Activated T-helper 1 cell treated with anti-CD3 and anti-CD28 coated beads, Interleukin-12 subunit alpha, Interleukin-12 subunit beta, Interleukin-2, Interleukin-4 antibody, amounts not matched to agents 30 ng/mL and 10 ng/mL and 1 ng/mL, durations not matched to agents 14 hours and 24 hours and 36 hours (primary cell): ENCODE measurements around the gene TMEM178B. TPM values are rescaled to one million over a fixed set of nuclear protein-coding genes. Genes with fewer than 3 reads are reported as not detected.

Experiments
- DNase-seq: peaks from one replicate; pipeline ENCODE4 v3.0.0; 2021; ENCODE audit warnings: low spot score
- H3K27ac Mint-ChIP-seq: one replicate; pipeline ENCODE4 v1.8.0; 2021; ENCODE audit warnings: mild to moderate bottlenecking, mixed read lengths
- H3K27me3 Mint-ChIP-seq: one replicate; pipeline ENCODE4 v1.8.0; 2022; ENCODE audit warnings: mild to moderate bottlenecking, moderate library complexity, mixed read lengths; ENCODE audit not compliant: insufficient read depth
- H3K36me3 Mint-ChIP-seq: one replicate; pipeline ENCODE4 v1.8.0; 2021; ENCODE audit warnings: low read depth, mixed read lengths
- H3K4me1 Mint-ChIP-seq: one replicate; pipeline ENCODE4 v1.8.0; 2021; ENCODE audit warnings: low read depth, mixed read lengths
- H3K4me3 Mint-ChIP-seq: one replicate; pipeline ENCODE4 v1.8.0; 2021; ENCODE audit warnings: mild to moderate bottlenecking, moderate library complexity, mixed read lengths
- H3K9me3 Mint-ChIP-seq: one replicate; pipeline ENCODE4 v1.8.0; 2021; ENCODE audit warnings: mixed read lengths
- intact Hi-C: fragments of 100-400 bp; cut with micrococcal nuclease; formaldehyde crosslinking; loops from one replicate; pipeline ENCODE4 v1.15.1; 2024
- total RNA-seq: library from RNA; stranded (reverse); gene quantifications from 2 replicates; pipeline ENCODE4 v1.2.3, GENCODE V29; 2022

Gene TMEM178B
- total RNA-seq, 1 donor from 2014 or later = 2.5 TPM

DNA sequence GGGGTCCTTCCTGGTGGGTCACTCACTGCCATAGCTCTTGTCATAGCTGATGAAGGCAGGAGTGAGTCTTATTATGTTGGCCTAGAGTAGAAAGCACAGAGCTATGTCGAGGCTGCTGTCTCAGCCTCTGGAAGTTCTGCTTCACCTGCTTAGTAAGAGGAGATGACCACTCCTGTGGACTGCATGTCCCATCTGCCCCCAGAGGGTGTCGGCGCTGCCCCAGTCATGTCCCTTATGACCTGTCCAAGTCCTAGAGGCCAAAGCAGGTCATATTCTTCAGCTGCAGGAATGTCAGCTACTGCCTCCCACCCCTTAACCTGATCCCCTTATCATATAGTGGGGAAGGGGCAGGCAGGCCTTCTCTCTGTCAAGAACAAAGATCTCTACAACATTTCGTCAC lies 405.0 kb downstream of the TMEM178B start:
- peaks cover 19% of the 10 kb centered on the region for H3K27me3 Mint-ChIP-seq
- intact Hi-C loops = no loop called here

GRCh38 chr7:141480953-141481352 lies 407.1 kb downstream of the TMEM178B start:
- Mint-ChIP-seq H3K27me3 (peaks cover 11% of the 10 kb centered on the region), H3K4me1 (peaks cover 7% of the 10 kb centered on the region), H3K9me3 (no peaks in the 10 kb centered on the region), H3K4me3 (no peak overlapping the region), H3K27ac (no peak overlapping the region), H3K36me3 (no peaks in the 10 kb centered on the region)
- intact Hi-C loops = no loop called here
- no peak for DNase-seq

More for the DNA sequence above, 405.0 kb downstream of the TMEM178B start:
- Mint-ChIP-seq H3K9me3 (no peaks in the 10 kb centered on the region), H3K27ac (no peak overlapping the region), H3K36me3 (no peaks in the 10 kb centered on the region), H3K4me1 (peaks cover 7% of the 10 kb centered on the region), H3K4me3 (no peak overlapping the region)
- no peak for DNase-seq

DNA sequence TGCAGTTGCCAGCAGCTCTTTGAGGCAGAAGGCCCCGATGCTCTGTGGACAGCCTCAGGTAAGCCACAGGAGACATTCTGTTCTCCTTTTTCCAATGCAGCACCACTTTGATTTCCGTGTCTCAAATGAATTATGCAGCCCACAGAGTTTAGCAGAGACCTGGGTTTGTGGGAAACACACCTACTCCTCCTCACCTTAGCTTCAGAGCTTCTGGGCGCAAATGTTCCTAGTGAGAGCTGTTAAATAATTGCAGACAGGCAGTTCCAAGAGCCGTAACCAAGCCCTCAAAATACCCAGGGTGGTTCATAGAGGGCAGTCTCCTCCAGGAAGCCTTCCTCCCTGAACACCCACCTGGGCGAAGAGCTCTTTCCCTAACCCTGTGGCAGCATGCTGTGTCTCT lies 408.1 kb downstream of the TMEM178B start:
- Mint-ChIP-seq H3K9me3 (no peaks in the 10 kb centered on the region), H3K27ac (no peak overlapping the region), H3K4me1 (peaks cover 7% of the 10 kb centered on the region), H3K27me3 (peaks cover 13% of the 10 kb centered on the region), H3K36me3 (no peaks in the 10 kb centered on the region), H3K4me3 (no peak overlapping the region)
- no peak for DNase-seq
- intact Hi-C loops = no loop called here

DNA sequence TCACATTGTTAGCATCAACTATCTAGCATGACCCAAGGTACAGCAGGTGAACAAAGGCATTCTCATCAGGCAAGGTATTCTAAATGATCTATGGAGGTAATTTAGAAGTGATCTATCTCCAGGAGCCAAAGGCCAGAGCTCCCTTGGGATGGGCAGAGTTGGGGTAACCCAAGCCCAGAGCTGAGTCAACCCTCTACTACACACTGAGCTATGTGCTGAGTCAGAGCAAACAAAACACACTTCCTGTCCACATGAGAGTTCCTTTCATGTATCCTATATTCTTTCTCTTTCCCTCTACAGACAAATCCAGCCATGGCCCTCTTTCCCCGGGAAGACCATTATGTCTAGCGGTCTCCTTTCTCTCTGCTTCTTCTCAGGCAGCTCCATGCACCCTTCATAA lies 409.2 kb downstream of the TMEM178B start:
- H3K27ac Mint-ChIP-seq = no peak overlapping the region
- intact Hi-C loops = no loop called here
- no peaks in the 10 kb centered on the region for H3K36me3 Mint-ChIP-seq
- H3K4me3 Mint-ChIP-seq = no peak overlapping the region
- peaks cover 7% of the 10 kb centered on the region for H3K4me1 Mint-ChIP-seq
- no peak for DNase-seq
- H3K27me3 Mint-ChIP-seq = peaks cover 10% of the 10 kb centered on the region
- H3K9me3 Mint-ChIP-seq = no peaks in the 10 kb centered on the region

- intact Hi-C loops = no loop called here
- Mint-ChIP-seq H3K27me3 (peaks cover 10% of the 10 kb centered on the region), H3K4me1 (peaks cover 7% of the 10 kb centered on the region), H3K4me3 (no peak overlapping the region), H3K9me3 (no peaks in the 10 kb centered on the region), H3K36me3 (no peaks in the 10 kb centered on the region), H3K27ac (no peak overlapping the region)
- DNase-seq = no peak
Observed at GRCh38 chr7:141484907-141485306, 411.0 kb downstream of the TMEM178B start.

- no peak overlapping the region for H3K27ac Mint-ChIP-seq
- peaks cover 7% of the 10 kb centered on the region for H3K4me1 Mint-ChIP-seq
- H3K36me3 Mint-ChIP-seq = no peaks in the 10 kb centered on the region
- H3K4me3 Mint-ChIP-seq = no peak overlapping the region
- intact Hi-C loops = no loop called here
- peaks cover 6% of the 10 kb centered on the region for H3K27me3 Mint-ChIP-seq
- no peak for DNase-seq
- no peaks in the 10 kb centered on the region for H3K9me3 Mint-ChIP-seq
Observed at GRCh38 chr7:141486959-141487358, 413.1 kb downstream of the TMEM178B start.

GRCh38 chr7:141490474-141490873 lies 416.6 kb downstream of the TMEM178B start:
- Mint-ChIP-seq H3K27me3 (peaks cover 12% of the 10 kb centered on the region), H3K4me3 (no peak overlapping the region), H3K27ac (no peak overlapping the region), H3K9me3 (no peaks in the 10 kb centered on the region), H3K4me1 (no peaks in the 10 kb centered on the region), H3K36me3 (no peaks in the 10 kb centered on the region)
- DNase-seq = no peak
- intact Hi-C loops = no loop called here

DNA sequence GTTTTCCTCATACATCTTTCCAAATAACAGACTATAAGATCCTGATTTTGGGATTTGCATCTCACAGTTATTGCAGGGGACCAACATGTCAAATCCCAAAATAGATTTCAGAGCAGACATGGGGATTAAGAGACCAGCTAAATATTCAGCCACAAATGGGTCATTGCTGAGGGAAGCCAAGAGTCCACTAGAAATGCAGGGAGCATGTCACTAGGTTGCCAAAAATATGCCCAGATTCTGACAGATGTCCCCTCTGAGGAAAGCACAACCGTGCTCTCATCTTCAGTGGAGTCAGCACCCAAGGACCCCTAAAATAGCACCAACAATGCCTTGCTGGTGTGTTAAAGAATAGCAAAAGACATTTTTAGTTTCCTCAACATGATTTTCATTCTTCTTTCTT lies 421.2 kb downstream of the TMEM178B start:
- Mint-ChIP-seq H3K27ac (no peak overlapping the region), H3K4me3 (no peak overlapping the region), H3K36me3 (no peaks in the 10 kb centered on the region), H3K9me3 (no peaks in the 10 kb centered on the region), H3K4me1 (no peaks in the 10 kb centered on the region), H3K27me3 (peaks cover 20% of the 10 kb centered on the region)
- intact Hi-C loops = no loop called here
- no peak for DNase-seq

DNA sequence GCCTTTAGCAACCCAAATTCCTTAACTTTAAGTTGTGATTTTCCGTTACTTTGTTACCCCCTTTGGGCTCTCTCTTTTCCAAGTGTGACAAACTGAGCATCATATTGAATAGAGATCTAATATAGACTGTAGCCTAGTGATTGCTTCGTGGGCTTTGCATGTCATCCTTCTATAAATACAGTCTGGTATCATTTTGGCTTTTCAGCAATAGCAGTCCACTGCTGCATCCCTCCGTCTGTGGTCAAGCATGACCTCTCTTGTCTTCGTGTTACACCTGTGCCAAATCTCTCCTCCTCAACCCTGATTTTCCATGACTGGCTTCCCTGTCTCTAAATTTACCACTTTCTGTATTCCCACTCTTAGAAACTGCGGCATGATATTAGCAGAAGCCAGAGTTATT lies 423.5 kb downstream of the TMEM178B start:
- Mint-ChIP-seq H3K27ac (no peak overlapping the region), H3K9me3 (no peaks in the 10 kb centered on the region), H3K4me1 (no peaks in the 10 kb centered on the region), H3K4me3 (no peak overlapping the region), H3K36me3 (no peaks in the 10 kb centered on the region), H3K27me3 (peaks cover 34% of the 10 kb centered on the region)
- intact Hi-C loops = no loop called here
- no peak for DNase-seq

GRCh38 chr7:141500608-141501007 lies 426.7 kb downstream of the TMEM178B start:
- no peak for DNase-seq
- intact Hi-C loops = no loop called here
- Mint-ChIP-seq H3K27me3 (peaks cover 36% of the 10 kb centered on the region), H3K36me3 (no peaks in the 10 kb centered on the region), H3K9me3 (no peaks in the 10 kb centered on the region), H3K27ac (no peak overlapping the region), H3K4me3 (no peak overlapping the region), H3K4me1 (no peaks in the 10 kb centered on the region)

- Mint-ChIP-seq H3K27ac (no peak overlapping the region), H3K4me3 (no peak overlapping the region), H3K36me3 (no peaks in the 10 kb centered on the region), H3K27me3 (peaks cover 39% of the 10 kb centered on the region), H3K4me1 (no peaks in the 10 kb centered on the region), H3K9me3 (no peaks in the 10 kb centered on the region)
- intact Hi-C loops = no loop called here
- no peak for DNase-seq
Observed at GRCh38 chr7:141501451-141501850, 427.6 kb downstream of the TMEM178B start.

DNA sequence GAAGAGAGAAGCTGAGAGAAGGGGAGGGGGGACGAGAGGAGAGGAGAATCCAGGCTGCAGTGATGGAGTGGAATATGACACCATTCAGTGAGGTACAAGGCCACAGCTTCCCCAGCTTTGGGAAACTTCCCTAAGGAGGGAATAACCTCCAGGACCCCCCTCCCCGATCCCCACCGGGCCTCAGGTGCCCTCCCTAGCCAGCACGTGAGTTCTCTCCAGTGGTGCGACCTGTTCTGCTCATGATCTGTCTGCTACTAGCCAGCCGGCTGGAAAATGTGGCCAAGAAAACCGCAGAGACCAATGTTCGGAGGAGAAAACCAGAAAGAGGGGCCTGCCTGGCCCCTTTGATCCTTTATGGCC lies 437.4 kb downstream of the TMEM178B start:
- no peak overlapping the region for H3K4me3 Mint-ChIP-seq
- no peak for DNase-seq

GRCh38 chr7:141511676-141512396 lies 438.0 kb downstream of the TMEM178B start:
- intact Hi-C loops = no loop called here
- peaks cover 13% of the 10 kb centered on the region for H3K9me3 Mint-ChIP-seq
- peaks cover 9% of the 10 kb centered on the region for H3K4me1 Mint-ChIP-seq
- H3K27ac Mint-ChIP-seq = no peak overlapping the region
- peaks cover 10% of the 10 kb centered on the region for H3K36me3 Mint-ChIP-seq
- H3K4me3 Mint-ChIP-seq = peak overlapping the region; percentile 40
- DNase-seq = no peak
- peaks cover 47% of the 10 kb centered on the region for H3K27me3 Mint-ChIP-seq

More for the DNA sequence above, 437.4 kb downstream of the TMEM178B start:
- H3K27me3 Mint-ChIP-seq = peaks cover 51% of the 10 kb centered on the region
- intact Hi-C loops = no loop called here
- H3K36me3 Mint-ChIP-seq = peaks cover 10% of the 10 kb centered on the region
- no peak overlapping the region for H3K27ac Mint-ChIP-seq
- H3K9me3 Mint-ChIP-seq = peaks cover 13% of the 10 kb centered on the region
- H3K4me1 Mint-ChIP-seq = peaks cover 9% of the 10 kb centered on the region

DNA sequence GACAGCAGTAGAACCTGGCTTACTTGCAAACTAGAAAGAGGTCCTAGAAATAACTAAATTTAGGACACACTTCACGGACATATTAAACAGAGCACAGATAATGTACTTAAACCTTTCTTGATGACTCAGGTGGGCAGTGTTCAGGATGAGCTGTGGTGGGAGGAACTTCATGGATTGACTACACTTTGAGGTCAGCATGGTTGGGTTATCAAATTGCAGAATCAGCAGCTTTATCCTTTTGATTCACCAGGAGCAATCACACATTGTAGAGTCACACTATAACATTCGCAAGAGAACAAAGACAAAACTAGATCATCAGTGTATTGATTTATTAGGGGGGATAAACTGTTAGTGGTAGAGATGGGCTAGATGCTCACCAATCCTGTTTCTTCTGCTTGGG lies 438.7 kb downstream of the TMEM178B start:
- H3K27ac Mint-ChIP-seq = no peak overlapping the region
- H3K4me3 Mint-ChIP-seq = peak overlapping the region; percentile 40

More for the DNA sequence above, 438.7 kb downstream of the TMEM178B start:
- intact Hi-C loops = no loop called here
- DNase-seq = no peak
- Mint-ChIP-seq H3K9me3 (peaks cover 13% of the 10 kb centered on the region), H3K36me3 (peaks cover 10% of the 10 kb centered on the region), H3K27me3 (peaks cover 47% of the 10 kb centered on the region), H3K4me1 (peaks cover 9% of the 10 kb centered on the region)
